NCI-H146 treated with DMSO at 0.1 percent for 48 hours (cell line): ENCODE results near the gene EDA.

ENCODE experiments used
- DNase-seq: peaks from one replicate; lab custom pipeline; 2025; ENCODE audit not compliant: unreplicated experiment; lab: John Stamatoyannopoulos, UW

Gene EDA

GRCh38 chrX:70054391-70054790 is 438.5 kb downstream of the EDA start:
- no peak for DNase-seq

GRCh38 chrX:70062076-70062475 is 446.2 kb downstream of the EDA start, which contains the start of gene OTUD6A:
Gene OTUD6A (plus strand): TSS chrX:70062457. CDS start chrX:70062525, 68 bp downstream.
- DNase-seq, result no peak

- no peak for DNase-seq
These were observed 447.1 kb downstream of the EDA start for GRCh38 chrX:70062961-70063550.

GRCh38 chrX:70066646-70067045 is 450.7 kb downstream of the EDA start:
- DNase-seq, result no peak

GRCh38 chrX:70079297-70079696 is 463.4 kb downstream of the EDA start:
- DNase-seq, result no peak

DNA sequence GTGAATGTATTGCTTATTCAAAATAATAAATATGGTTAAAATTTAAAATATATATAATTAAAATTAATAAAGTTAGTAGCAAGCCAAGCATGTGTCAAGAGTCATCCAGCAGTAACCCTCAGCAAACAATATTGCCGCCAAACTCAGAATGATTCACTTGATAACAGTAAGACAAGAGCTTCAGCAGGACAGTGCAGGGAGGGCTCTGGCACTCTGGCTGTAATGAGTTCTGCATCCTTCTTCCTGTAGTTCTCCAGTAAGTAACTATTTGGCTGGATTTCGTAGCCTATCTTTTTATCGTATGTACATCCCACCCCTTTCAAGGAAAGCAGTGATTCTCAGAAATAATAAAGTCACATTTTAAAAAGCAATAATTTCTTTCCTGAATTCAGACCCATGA is 464.0 kb downstream of the EDA start:
- DNase-seq, result no peak

DNA sequence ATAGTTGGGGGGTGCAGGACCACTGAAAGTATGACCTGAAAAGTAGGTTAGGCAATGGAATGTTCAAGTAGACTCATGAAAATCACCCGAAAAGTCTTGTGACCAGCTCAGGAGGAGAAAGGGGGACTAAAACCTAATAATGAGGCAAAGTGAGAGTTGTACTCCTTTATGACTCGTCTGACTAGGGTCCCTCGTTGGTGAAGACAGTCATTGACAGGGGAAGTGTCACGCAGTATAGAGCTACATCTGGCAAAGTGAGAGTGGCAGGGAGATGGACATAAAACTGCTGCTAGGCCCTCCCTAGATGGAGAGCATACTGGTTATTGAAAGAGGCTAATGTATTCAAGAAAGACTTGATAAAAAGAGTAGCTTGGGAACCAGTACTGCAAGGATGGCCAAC is 466.8 kb downstream of the EDA start:
- DNase-seq, result no peak

- no peak for DNase-seq
These were observed 468.8 kb downstream of the EDA start for GRCh38 chrX:70084592-70085240.

GRCh38 chrX:70087857-70088630 is 472.1 kb downstream of the EDA start:
- DNase-seq, result no peak

DNA sequence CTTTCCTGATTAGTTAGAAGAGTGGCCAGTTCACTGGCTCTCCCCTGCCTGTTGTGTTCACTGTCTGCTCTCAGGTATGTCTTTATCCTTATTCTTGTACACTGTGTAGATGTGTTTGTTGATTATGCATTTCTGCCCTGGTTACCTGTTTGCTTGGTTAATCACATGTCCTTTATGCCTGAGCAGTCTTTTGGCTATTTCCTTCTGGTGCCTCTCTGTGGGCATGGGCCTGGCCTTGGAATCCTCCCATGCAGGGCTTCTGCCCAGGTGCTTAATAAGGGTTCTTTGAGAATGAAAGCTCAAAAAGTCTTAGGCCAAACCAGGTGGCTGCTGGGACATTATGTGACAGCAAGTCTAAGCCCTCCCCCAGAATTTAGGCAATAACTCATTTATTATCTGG is 472.8 kb downstream of the EDA start:
- DNase-seq, result no peak
